NCI-H526 treated with DMSO at 0.1 percent for 48 hours (cell line): ENCODE measurements around the gene SOX18.

Experiments used
- DNase-seq: peaks from one replicate; lab custom pipeline; 2025; lab: John Stamatoyannopoulos, UW

Gene SOX18

GRCh38 chr20:64080013-64080812, 30.8 kb upstream of the SOX18 start, which contains the start of gene OPRL1:
TSS of gene OPRL1 (plus strand) at chr20:64080082. CDS start at chr20:64092721, 12,639 bp downstream.
- DNase-seq, result no peak

GRCh38 chr20:64079273-64080012, 30.0 kb upstream of the SOX18 start, which contains the start of gene RGS19:
TSS of gene RGS19 (minus strand) at chr20:64079518. CDS start at chr20:64076886, 2,632 bp downstream.
- DNase-seq, result peak; percentile 55

DNA sequence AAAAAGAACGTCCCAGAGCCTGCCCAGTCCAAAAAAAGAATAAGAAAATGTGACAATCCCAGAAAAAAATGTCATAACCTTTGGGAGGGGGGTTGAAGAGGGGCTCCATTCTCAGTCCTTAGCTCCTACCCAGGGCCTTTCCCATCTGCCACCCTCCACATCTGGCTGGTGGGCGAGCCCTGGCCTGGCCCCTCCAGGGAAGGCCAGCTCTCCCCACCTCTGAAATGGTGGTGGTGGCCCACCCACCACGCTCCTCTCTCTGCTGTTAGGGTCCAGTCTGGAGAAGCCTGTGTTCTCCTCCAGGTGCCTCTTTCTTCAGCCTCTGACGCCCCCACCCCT, 29.5 kb upstream of the SOX18 start:
- DNase-seq, result no peak

DNA sequence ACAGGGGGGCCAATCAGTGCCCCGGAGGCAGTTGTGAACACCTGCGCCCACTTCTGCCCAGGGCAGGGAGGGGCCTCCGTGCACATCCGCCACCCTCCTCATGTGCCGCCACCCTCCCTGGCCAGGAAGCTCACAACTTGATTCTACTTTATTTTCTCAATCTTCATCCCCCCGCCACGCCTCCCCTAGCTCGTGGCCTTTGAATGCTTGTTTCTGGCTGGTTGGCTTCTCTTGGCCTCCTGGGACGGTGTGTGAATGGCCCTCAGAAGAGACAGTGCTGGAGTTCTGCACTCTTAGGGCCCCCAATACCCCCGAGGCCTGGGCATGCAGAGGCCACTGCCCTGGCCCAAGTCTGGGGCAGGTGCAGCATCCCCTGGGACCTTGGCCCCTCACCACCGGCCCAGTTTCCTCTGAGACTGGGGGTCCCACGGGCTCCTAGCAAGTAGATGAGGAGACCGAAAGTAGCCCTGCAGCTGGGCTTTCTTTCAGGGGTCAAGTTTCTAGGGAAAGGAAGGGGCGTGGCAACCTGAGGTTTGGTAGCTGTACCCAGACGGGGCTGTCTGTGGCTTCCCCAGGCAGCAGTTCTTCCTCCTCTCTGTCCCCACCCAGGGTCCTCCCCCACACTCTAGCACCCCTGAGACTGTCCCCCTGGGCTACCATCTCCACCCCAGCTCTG, 28.6 kb upstream of the SOX18 start:
- no peak for DNase-seq

DNA sequence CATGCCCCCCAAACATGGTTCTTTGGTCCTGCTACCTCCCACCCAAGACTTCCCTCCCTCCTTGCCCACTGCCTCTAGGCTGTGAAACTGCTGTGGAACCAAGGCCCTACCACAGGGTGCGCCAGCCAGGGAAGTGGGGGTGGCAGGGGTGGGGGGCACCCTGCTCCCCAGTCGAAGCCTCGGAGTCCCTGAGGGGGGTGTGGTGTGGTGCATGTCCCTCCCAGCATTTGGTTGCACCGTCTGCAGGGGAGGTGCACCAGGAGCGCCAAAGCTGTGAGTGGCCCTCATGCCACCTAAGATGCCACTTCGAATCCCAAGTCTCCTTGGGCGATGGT, 28.1 kb upstream of the SOX18 start:
- DNase-seq, result no peak

DNA sequence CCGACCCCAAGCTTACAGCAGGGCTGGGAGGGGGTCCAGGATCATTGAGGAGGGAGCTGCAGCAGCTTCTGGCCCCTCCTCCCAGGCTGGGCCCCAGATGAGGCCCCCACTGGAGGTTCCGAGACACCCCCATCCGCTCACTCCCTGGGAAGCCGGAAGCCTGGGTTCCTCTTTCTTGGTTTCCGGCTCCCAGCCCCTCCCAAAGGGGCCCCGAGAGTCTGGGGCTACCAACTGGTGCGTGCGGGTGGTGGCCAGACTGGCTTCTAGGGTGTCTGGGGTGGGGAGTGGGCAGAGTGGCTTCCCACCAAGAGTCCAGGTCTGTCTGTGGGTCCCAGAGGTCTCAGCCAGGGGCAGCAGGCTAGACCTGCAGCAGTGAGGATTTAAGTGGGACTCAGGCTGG, 27.7 kb upstream of the SOX18 start:
- DNase-seq, result no peak

DNA sequence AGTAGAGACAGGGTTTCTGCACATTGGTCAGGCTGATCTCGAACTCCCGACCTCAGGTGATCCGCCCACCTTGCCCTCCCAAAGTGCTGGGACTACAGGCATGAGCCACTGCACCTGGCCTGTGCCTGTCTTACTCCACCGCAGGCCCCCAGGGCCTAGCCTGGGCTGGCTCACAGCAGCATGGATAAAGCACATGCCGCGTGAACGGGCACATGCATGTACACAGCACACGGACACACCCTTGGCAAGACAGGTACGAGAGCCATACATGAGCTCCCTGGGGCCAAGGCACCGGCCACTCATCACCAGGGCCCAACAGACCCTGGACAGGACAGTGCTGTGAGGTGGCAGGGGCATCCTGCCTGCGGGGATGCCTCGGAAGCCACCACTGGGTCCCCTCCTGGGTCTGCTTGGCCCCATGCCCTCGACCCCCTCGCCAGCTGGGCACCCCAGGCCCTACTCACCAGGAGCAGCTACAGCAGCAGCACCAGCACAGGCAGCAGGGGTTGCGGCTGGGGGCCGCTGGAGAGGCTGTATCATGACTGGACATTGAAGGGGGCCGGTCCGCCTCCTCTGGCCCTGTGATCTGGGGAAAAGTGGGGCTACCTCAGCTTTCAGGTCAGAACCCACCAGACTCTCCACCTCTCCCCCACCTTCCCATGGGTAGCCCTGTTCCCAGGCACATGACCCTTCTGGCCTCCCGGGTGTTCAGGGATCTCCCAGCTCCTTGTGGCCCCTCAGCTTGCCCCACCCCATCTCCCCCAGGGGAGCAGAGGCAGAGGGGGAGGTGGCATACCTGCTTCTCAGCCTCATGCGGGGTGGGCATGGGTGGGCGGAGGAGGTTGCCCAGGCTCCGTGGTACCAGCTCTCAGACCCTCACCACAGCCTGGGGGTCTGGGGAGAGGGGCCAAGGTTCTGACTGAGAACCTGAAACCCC, 26.9 kb upstream of the SOX18 start:
- DNase-seq, result no peak

DNA sequence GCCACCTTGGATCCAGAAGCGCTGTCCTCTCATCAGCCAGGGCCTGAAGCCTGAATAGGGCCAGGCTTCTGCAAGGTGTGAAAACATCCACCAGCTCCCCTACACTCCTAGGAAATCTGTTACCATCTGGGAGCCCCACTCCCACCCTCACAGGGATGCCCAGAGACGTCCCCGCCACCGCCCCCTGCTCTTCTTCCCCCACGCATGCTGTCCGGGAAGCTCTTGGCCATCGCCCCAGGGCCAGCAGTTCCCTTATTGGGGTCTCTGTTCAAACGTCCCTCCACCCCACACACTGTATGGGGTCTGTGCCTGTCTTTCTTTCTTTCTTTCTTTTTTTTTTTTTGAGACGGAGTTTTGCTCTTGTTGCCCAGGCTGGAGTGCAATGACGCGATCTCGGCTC, 26.1 kb upstream of the SOX18 start:
- DNase-seq, result no peak

DNA sequence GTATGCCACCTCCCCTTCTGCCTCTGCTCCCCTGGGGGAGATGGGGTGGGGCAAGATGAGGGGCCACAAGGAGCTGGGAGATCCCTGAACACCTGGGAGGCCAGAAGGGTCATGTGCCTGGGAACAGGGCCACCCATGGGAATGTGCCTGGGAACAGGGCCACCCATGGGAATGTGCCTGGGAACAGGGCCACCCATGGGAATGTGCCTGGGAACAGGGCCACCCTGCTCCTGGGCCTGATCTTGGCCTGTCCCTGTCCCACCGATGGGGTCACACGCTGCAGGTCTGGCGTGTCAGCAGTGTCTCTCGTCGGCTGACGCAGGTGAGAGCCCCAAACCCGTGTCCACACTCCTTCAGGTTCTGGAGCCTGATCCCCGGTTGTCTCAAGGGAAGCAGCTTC, 25.5 kb upstream of the SOX18 start:
- DNase-seq, result no peak

- DNase-seq, result no peak
Observed at GRCh38 chr20:64074184-64074789, 24.8 kb upstream of the SOX18 start.

DNA sequence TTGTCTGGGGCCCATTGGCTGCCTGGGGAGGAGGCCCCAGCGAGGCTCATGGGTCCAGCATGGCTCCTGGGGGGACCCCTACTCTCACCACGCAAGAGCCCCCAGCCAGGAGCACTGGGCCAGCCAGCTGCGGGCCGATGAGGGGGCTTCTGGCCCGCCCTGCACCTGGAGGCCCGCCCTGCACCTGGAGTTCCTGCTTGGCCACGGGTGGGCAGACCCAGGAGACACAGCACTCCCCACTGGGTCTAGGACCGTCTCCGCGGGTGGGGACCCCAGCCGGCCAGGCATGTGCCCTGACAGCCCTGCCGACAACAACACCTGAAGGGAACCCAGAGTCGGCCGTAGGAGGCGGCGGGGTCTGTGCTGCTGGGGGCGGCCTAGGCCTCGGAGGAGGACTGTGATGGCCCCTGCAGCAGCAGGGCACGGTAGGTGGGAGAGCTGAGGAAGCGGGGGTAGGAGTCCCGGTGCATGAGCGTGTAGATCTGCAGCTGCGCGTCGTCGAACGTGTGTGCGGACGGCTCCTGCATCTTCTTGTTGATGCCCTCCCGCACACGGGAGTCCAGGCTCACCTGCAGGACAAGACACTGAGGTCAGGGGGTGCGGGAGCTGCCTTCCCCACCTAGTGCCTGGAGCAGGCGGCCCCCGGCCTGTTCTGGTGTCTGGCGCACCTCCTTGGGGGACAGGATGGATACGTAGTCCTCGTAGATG, 24.2 kb upstream of the SOX18 start:
- no peak for DNase-seq

- no peak for DNase-seq
Observed at GRCh38 chr20:64072498-64073063, 23.1 kb upstream of the SOX18 start.

DNA sequence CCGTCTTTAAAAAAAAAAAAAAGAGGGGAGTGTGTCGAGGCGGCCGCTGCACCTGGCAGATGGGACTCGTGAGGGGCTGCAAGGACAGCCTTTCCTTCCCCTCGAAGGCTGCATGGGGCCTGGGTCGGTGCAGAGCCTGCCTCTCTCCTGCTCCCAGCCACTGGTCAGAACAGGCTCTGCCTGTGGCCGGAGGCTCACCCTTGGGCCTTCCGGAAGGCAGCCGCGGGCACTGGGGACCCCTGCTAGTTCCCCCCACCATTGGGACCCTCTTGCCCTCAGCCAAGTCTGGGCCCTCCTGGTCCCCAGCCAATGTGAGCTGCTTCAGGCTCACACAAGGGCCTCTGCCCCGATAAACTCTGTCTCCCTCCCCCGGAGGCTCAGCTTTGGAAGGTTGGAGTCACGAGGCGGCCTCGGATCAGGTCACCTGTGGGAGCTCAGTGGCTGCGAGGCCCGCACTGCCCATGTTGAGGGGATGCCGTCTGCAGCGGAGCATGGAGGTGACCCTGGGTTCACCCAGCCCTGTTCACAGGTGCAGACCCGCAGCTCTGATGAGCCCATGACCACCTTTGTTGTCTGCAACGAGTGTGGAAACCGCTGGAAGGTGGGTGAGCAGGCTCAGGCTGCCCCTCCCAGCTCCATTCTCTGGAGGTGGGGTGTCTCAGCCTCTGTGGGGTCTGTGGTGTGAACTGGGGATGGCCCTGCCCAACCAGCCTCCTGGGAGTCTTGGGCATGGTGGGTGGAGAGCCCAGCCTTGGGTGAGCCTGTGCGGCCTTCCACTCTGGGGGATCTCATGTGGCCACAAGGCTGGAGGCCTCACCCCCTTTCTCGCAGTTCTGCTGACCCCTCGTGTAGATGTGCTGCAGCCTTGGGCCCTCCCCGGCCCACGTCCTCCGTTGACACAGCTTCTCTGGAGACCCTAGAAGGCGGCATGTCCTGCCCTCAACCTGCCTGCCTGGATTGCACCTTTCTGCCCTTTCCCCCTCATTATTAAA, 22.2 kb upstream of the SOX18 start:
- DNase-seq, result no peak

- no peak for DNase-seq
Observed at GRCh38 chr20:64070244-64070993, 21.0 kb upstream of the SOX18 start.

DNA sequence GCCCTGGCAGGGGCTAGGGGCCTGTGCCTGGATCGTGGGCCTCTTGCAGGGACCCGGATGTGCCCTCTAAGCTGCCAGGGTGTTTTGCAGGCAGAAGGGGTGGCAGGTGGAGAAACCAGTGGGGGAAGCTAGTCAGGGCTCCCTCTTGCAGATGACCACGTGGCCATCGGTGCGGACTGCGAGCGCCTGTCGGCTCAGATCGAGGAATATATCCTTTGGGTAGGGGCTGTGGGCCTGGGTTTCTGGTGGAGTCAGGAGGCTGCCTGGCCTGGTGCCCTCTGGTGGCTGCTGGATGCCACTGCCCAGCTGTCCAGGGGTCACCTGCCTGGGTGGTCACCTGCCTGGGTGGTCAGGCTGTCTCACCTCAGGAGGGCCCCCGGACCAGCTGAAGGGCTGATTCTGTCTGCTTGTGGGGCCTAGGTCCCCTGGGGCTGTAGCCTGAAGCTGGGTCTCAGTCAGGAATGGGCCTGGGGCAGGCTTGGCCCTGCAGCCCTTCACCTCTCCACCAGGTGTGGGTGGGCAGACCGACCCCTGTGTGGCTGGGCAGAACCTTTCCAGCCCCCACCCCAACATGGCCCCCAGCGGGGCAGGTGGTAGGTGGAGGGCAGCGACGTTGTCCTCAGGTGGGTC, 20.3 kb upstream of the SOX18 start:
- DNase-seq, result no peak

DNA sequence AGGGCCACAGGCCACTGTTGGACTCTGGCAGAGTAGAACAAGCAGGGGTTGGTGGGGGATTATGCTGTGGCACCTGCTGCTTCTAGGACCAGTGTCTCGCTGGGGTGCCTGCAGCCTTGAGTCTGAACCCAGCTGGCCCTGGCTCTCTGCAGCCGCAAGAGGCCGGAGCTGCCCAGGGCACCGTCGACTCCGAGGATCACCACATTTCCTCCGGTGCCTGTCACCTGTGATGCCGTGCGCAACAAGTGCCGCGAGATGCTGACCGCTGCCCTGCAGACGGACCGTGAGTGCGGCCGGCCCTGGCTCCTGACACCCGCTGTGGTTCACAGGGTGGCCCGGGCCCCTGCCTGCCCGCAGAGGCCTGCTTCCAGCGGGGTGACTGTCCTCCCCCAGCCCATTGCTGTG, 19.8 kb upstream of the SOX18 start:
- no peak for DNase-seq

GRCh38 chr20:64068386-64069208, 19.2 kb upstream of the SOX18 start:
- no peak for DNase-seq
